HEK293T (cell line): Measurements from ENCODE around the gene TECPR1.

Experiments used
- CTCF ChIA-PET: fragments of 350-600 bp; formaldehyde crosslinking; extraction: SDS; loops from one replicate; lab custom pipeline; 2021; ENCODE audit warnings: antibody characterized with exemption, inconsistent platforms; lab: Yijun Ruan, JAX
- POLR2A ChIA-PET: fragments of 350-600 bp; formaldehyde crosslinking; extraction: SDS; loops from one replicate; lab custom pipeline; 2020; ENCODE audit warnings: antibody characterized with exemption, inconsistent platforms; lab: Yijun Ruan, JAX
- DNase-seq: peaks from one replicate; pipeline ENCODE4 v3.0.0; 2012; ENCODE audit warnings: mixed read lengths; ENCODE audit errors: extremely low spot score
- ARNT ChIP-seq: fragments of 450-650 bp; IDR thresholded peaks from 2 replicates; pipeline ENCODE4 v1.6.1; 2017; ENCODE audit warnings: mild to moderate bottlenecking
- BHLHE40 ChIP-seq: fragments of 450-650 bp; IDR thresholded peaks from 2 replicates; pipeline ENCODE4 v1.6.1; 2016; ENCODE audit warnings: mild to moderate bottlenecking, moderate library complexity, borderline replicate concordance
- CTBP1 ChIP-seq: fragments of 450-650 bp; IDR thresholded peaks from 2 replicates; pipeline ENCODE4 v1.6.1; 2016; ENCODE audit warnings: borderline replicate concordance
- ELF4 ChIP-seq: fragments of 450-650 bp; IDR thresholded peaks from 2 replicates; pipeline ENCODE4 v1.6.1; 2017; ENCODE audit warnings: antibody characterized with exemption
- FOXA1 ChIP-seq: fragments of 450-650 bp; IDR thresholded peaks from 2 replicates; pipeline ENCODE4 v1.6.1; 2016; ENCODE audit warnings: mild to moderate bottlenecking
- FOXK2 ChIP-seq: fragments of 450-650 bp; IDR thresholded peaks from 2 replicates; pipeline ENCODE4 v1.6.1; 2016; ENCODE audit warnings: mild to moderate bottlenecking
- FOXM1 ChIP-seq: fragments of 450-650 bp; IDR thresholded peaks from 2 replicates; pipeline ENCODE4 v1.6.1; 2017; ENCODE audit warnings: mild to moderate bottlenecking, borderline replicate concordance
- HDGF ChIP-seq: fragments of 450-650 bp; IDR thresholded peaks from 2 replicates; pipeline ENCODE4 v1.6.1; 2017; ENCODE audit warnings: antibody characterized with exemption, borderline replicate concordance
- L3MBTL2 ChIP-seq: fragments of 450-650 bp; conservative IDR thresholded peaks from 2 replicates; pipeline ENCODE4 v1.6.1; 2016; ENCODE audit warnings: mild to moderate bottlenecking
- LEF1 ChIP-seq: fragments of 450-650 bp; IDR thresholded peaks from 2 replicates; pipeline ENCODE4 v1.6.1; 2017; ENCODE audit warnings: mild to moderate bottlenecking, borderline replicate concordance
- NFRKB ChIP-seq: fragments of 450-650 bp; IDR thresholded peaks from 2 replicates; pipeline ENCODE4 v1.6.1; 2016; ENCODE audit warnings: mild to moderate bottlenecking, moderate library complexity
- SP1 ChIP-seq: fragments of 450-650 bp; IDR thresholded peaks from 2 replicates; pipeline ENCODE4 v1.6.1; 2017
- SUZ12 ChIP-seq: fragments of 450-650 bp; IDR thresholded peaks from 2 replicates; pipeline ENCODE4 v1.6.1; 2016; ENCODE audit warnings: mild to moderate bottlenecking
- TARDBP ChIP-seq: fragments of 450-650 bp; IDR thresholded peaks from 2 replicates; pipeline ENCODE4 v1.6.1; 2016
- ZNF384 ChIP-seq: fragments of 450-650 bp; IDR thresholded peaks from 2 replicates; pipeline ENCODE4 v1.6.1; 2016
- TF ChIP-seq, protein P1 (sequence below): fragments of 450-650 bp; IDR thresholded peaks from 2 replicates; pipeline ENCODE4 v1.6.1; 2016

Gene TECPR1

GRCh38 chr7:98210513-98211220 lies 41.4 kb downstream of the TECPR1 start:
- POLR2A ChIA-PET, result no interaction called here

DNA sequence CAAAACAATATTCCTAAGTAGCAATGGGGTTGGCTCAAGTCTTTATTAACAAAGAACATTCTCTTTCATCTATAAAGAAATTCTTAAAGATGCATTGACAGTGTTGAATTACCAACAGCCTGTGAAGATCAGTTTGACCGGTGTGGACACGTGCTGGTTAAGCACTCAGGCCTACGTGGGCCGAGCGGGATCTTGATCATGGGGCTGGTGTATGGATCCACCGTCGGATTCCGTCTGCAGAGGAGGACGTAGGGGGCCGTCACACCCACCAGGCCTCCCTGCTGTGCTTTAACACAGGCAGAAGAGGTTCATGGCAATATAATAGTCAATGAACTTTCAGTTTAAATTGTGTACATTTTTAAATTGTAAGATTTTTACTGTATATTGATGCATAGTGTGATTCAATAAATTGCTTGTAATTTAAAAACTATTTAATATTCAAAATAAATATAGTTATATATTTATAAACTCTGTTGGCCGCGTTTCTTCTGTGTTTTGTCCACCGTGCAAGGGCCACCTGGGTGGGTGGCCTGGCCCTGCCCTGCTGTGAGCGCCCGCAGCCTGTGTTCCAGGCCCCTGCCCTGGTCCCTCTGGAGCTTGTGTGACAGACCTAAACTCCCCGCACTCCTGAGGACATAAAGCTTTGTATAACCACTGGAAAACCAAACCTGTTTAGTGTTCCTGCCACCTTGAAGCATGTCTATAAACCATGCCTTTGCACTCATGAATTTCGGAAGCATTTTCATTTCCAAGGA lies 42.7 kb downstream of the TECPR1 start:
- CTCF ChIA-PET, result no interaction called here

More at GRCh38 chr7:98210513-98211220, 41.4 kb downstream of the TECPR1 start:
- TF ChIP-seq FOXM1 (no peak), ELF4 (no peak), NFRKB (no peak), ARNT (no peak), BHLHE40 (no peak), HDGF (no peak), FOXA1 (no peak), TARDBP (no peak), ZNF384 (no peak), SUZ12 (no peak), CTBP1 (no peak), SP1 (no peak)
- TF ChIP-seq, protein P1, sequence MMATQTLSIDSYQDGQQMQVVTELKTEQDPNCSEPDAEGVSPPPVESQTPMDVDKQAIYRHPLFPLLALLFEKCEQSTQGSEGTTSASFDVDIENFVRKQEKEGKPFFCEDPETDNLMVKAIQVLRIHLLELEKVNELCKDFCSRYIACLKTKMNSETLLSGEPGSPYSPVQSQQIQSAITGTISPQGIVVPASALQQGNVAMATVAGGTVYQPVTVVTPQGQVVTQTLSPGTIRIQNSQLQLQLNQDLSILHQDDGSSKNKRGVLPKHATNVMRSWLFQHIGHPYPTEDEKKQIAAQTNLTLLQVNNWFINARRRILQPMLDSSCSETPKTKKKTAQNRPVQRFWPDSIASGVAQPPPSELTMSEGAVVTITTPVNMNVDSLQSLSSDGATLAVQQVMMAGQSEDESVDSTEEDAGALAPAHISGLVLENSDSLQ, result no peak
- CTCF ChIA-PET, result no interaction called here
- no peak for DNase-seq

DNA sequence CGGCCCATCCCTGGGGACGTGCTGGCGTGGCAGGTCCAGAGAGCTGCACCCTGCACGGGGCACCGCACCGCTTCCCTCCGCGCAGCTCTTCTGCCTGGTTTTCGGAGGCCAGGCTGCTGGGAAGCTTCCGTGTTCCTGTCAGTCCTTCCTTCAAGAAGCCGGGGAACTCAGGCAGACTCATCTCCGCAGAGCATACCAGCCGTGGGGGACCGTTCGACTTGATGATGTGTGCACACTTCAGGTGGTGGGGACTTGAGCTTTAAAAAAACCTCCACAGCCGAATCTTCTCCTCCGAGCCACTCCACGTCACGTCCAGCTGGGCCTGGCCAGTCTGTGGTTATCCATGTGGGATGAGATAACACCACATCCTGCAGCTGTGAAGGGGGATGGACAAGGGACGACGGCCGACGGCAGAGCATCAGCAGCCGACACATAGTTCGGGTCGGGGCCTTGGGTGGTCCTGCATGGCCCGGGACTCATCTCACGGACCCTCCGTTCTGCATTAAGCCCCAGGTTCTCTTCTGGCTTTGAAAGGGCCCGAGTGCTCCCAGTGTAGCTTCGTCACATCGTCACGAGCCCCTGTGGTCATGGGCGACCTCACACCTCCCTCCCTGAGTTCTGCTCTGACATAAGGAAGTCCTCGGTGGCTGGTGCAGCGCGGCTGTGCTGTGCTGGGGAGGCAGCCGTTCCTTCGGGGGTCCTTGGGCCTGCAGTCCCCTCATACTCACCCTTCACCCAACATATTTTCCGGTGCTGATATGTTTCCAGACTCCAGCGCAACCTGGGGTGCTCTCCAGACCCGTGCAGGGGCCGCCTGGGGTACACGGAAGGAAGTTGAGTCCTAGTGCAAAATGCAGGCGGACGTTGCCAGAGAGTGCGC lies 45.3 kb downstream of the TECPR1 start:
- CTCF ChIA-PET, result no interaction called here
- TF ChIP-seq BHLHE40 (no peak), FOXM1 (no peak), NFRKB (no peak), HDGF (no peak), SUZ12 (no peak), CTBP1 (no peak), ARNT (no peak)
- POLR2A ChIA-PET, result no interaction called here
- DNase-seq, result no peak

More for the DNA sequence above, 42.7 kb downstream of the TECPR1 start:
- TF ChIP-seq SP1 (no peak), BHLHE40 (no peak), L3MBTL2 (no peak), FOXK2 (no peak), ARNT (no peak), HDGF (no peak), NFRKB (no peak), ELF4 (no peak), ZNF384 (no peak), SUZ12 (no peak), CTBP1 (no peak), FOXA1 (no peak)
- TF ChIP-seq, protein P1, result no peak
- no peak for DNase-seq
- POLR2A ChIA-PET, result no interaction called here

- DNase-seq, result no peak
- CTCF ChIA-PET, result no interaction called here
Observed at GRCh38 chr7:98205162-98205845, 46.7 kb downstream of the TECPR1 start.

DNA sequence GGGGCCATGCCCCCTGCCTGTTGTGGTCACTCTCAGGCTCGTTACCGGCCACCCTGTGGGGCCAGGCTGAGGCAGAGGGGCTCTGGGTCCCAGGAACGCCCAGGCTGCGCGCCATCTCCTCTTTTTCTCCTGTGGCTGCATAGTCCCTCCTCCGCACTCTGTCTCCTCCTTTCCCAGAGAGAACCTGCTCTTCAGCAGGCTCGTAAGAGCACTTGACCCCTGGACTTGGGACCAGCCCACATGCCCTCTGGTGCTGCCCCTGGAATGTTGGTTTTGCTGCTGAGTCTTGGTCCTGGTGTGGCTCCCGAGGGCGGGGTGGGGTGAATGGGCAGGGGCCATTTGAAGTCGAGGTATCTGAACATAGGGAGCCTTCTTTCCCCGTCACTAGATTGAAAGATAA lies 47.4 kb downstream of the TECPR1 start:
- CTCF ChIA-PET, result no interaction called here
- POLR2A ChIA-PET, result no interaction called here
- DNase-seq, result no peak
- TF ChIP-seq FOXM1 (no peak), L3MBTL2 (no peak), ARNT (no peak), CTBP1 (no peak), BHLHE40 (no peak), NFRKB (no peak), ELF4 (no peak), LEF1 (no peak), FOXA1 (no peak), SUZ12 (no peak), HDGF (no peak), SP1 (no peak)

More at GRCh38 chr7:98205162-98205845, 46.7 kb downstream of the TECPR1 start:
- POLR2A ChIA-PET, result no interaction called here
- TF ChIP-seq ARNT, result no peak
- no peak for TF ChIP-seq FOXK2
- no peak for TF ChIP-seq TARDBP
- no peak for TF ChIP-seq FOXM1
- TF ChIP-seq SUZ12, result no peak
- no peak for TF ChIP-seq CTBP1
- TF ChIP-seq SP1, result no peak
- no peak for TF ChIP-seq HDGF
